Liver (tissue), 3 donors: ENCODE data around the gene AKT3.

Experiments used
- SP1 ChIP-seq: IDR thresholded peaks from 2 replicates; pipeline ENCODE4 v1.6.1; 2018; ENCODE audit warnings: antibody characterized with exemption, mild to moderate bottlenecking
- TF ChIP-seq, protein P1 (sequence below): fragments of 150-350 bp; IDR thresholded peaks from 2 replicates; pipeline ENCODE4 v1.5.1; 2017; ENCODE audit warnings: improper control_type of control experiment, low read depth, low read length; ENCODE audit not compliant: missing input control
- TF ChIP-seq, protein P2 (sequence below): IDR thresholded peaks from 2 replicates; pipeline ENCODE4 v1.6.1; 2016; ENCODE audit warnings: antibody characterized with exemption
- donor health status: healthy.
- donor health status: healthy.

DNA sequence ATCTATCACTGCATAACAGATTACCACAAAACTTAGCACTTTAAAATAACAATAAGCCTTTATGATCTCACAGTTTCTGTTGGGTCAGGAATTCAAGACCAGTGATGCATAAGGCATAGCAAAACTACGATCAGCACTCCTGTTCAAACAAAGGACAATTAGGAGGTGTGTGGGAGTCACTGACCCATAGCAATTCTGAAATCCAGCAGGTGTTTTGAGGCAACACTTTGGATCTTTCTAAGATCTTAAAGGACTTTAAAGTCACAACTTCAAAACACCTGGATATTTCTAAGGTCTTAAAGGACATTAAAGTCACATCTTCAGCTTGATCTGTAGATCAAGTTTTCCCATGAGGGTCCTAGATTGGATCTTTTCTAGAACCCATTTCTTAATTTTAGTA lies 35.3 kb downstream of the AKT3 start:
- TF ChIP-seq, protein P1, sequence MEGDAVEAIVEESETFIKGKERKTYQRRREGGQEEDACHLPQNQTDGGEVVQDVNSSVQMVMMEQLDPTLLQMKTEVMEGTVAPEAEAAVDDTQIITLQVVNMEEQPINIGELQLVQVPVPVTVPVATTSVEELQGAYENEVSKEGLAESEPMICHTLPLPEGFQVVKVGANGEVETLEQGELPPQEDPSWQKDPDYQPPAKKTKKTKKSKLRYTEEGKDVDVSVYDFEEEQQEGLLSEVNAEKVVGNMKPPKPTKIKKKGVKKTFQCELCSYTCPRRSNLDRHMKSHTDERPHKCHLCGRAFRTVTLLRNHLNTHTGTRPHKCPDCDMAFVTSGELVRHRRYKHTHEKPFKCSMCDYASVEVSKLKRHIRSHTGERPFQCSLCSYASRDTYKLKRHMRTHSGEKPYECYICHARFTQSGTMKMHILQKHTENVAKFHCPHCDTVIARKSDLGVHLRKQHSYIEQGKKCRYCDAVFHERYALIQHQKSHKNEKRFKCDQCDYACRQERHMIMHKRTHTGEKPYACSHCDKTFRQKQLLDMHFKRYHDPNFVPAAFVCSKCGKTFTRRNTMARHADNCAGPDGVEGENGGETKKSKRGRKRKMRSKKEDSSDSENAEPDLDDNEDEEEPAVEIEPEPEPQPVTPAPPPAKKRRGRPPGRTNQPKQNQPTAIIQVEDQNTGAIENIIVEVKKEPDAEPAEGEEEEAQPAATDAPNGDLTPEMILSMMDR: no peak
- TF ChIP-seq SP1: no peak
- TF ChIP-seq, protein P2, sequence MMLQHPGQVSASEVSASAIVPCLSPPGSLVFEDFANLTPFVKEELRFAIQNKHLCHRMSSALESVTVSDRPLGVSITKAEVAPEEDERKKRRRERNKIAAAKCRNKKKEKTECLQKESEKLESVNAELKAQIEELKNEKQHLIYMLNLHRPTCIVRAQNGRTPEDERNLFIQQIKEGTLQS: no peak
